IMR-90 (cell line): ENCODE measurements around the gene MIB1. TPM values are rescaled to one million over a fixed set of nuclear protein-coding genes. Genes with fewer than 3 reads are reported as not detected.

Experiments
- ATAC-seq: fragments of 200-7000 bp; cut with Tn5 transposase; 2 replicates; pipeline ENCODE4 v1.9.1; 2020; ENCODE audit warnings: low read depth, mild to moderate bottlenecking, moderate library complexity
- BruUV-seq: library from RNA; stranded (reverse); fragments of 400-500 nt; replicated peaks from 2 replicates; lab custom pipeline; 2021; lab: Mats Ljungman, UMichigan
- CTCF ChIA-PET: fragments of 300-600 bp; formaldehyde crosslinking; extraction: SDS; loops from one replicate; lab custom pipeline; 2021; ENCODE audit warnings: antibody characterized with exemption; lab: Yijun Ruan, JAX
- POLR2A ChIA-PET: fragments of 300-600 bp; sonication (Branson Sonifier 250); formaldehyde crosslinking; loops from one replicate; lab custom pipeline; 2022; ENCODE audit warnings: antibody characterized with exemption; ENCODE audit not compliant: unreplicated experiment; lab: Charles Lee
- DNase-seq: peaks from one replicate; pipeline ENCODE4 v3.0.0; 2013
- H2AFZ ChIP-seq: replicated peaks from 2 replicates; pipeline ENCODE3; 2013; ENCODE audit warnings: low read length, mild to moderate bottlenecking; ENCODE audit not compliant: poor library complexity
- H2AK5ac ChIP-seq: 2 replicates; pipeline ENCODE4 v1.6.1; 2013; ENCODE audit warnings: low read depth, low read length, inconsistent platforms
- H2AK9ac ChIP-seq: replicated peaks from 2 replicates; pipeline ENCODE3; 2013; ENCODE audit warnings: mild to moderate bottlenecking, low read depth, low read length, moderate library complexity; ENCODE audit not compliant: poor library complexity
- H2BK120ac ChIP-seq: 2 replicates; pipeline ENCODE4 v1.6.1; 2013; ENCODE audit warnings: low read depth, low read length, inconsistent platforms
- H2BK15ac ChIP-seq: 3 replicates; pipeline ENCODE4 v1.6.1; 2013; ENCODE audit warnings: low read depth, low read length, inconsistent platforms
- H2BK20ac ChIP-seq: 2 replicates; pipeline ENCODE4 v1.6.1; 2013; ENCODE audit warnings: low read depth, mild to moderate bottlenecking, inconsistent platforms, low read length, moderate library complexity
- H2BK5ac ChIP-seq: 2 replicates; pipeline ENCODE4 v1.6.1; 2013; ENCODE audit warnings: mild to moderate bottlenecking, low read depth, low read length, inconsistent platforms; ENCODE audit not compliant: poor library complexity, severe bottlenecking
- H3K14ac ChIP-seq: replicated peaks from 2 replicates; pipeline ENCODE4 v1.6.1; 2013; ENCODE audit warnings: low read depth, low read length, inconsistent platforms
- H3K18ac ChIP-seq: 2 replicates; pipeline ENCODE4 v1.6.1; 2013; ENCODE audit warnings: low read depth, low read length, control low read depth
- H3K23ac ChIP-seq: 2 replicates; pipeline ENCODE4 v1.6.1; 2013; ENCODE audit warnings: low read depth, low read length, inconsistent platforms
- H3K27ac ChIP-seq: 2 replicates; pipeline ENCODE4 v1.5.1; 2013; ENCODE audit warnings: mild to moderate bottlenecking, control low read depth, low read length; ENCODE audit not compliant: insufficient read depth
- H3K27me3 ChIP-seq: 2 replicates; pipeline ENCODE4 v1.6.1; 2013; ENCODE audit warnings: low read length; ENCODE audit not compliant: control insufficient read depth, insufficient read depth
- H3K36me3 ChIP-seq: 2 replicates; pipeline ENCODE4 v1.6.1; 2013; ENCODE audit warnings: low read length, mixed read lengths; ENCODE audit not compliant: control insufficient read depth, insufficient read depth
- H3K4ac ChIP-seq: 2 replicates; pipeline ENCODE4 v1.6.1; 2013; ENCODE audit warnings: low read depth, low read length, inconsistent platforms
- H3K4me1 ChIP-seq: 2 replicates; pipeline ENCODE4 v1.6.1; 2013; ENCODE audit warnings: low read length, mixed read lengths; ENCODE audit not compliant: control insufficient read depth, insufficient read depth
- H3K4me2 ChIP-seq: 2 replicates; pipeline ENCODE4 v1.6.1; 2013; ENCODE audit warnings: low read depth, mild to moderate bottlenecking, control low read depth, low read length, moderate library complexity
- H3K4me3 ChIP-seq: 2 replicates; pipeline ENCODE4 v1.5.1; 2013; ENCODE audit warnings: low read depth, mild to moderate bottlenecking, control low read depth, low read length, moderate library complexity; ENCODE audit not compliant: insufficient read depth
- H3K56ac ChIP-seq: 2 replicates; pipeline ENCODE4 v1.6.1; 2013; ENCODE audit warnings: low read length, inconsistent platforms; ENCODE audit not compliant: insufficient read depth; ENCODE audit errors: extremely low read depth
- H3K79me1 ChIP-seq, 2 experiments: 2 replicates each; pipeline ENCODE4 v1.6.1; 2013; ENCODE audit warnings: low read length in 2 of 2, inconsistent platforms in 1 of 2, low read depth in 1 of 2
- H3K9ac ChIP-seq: 2 replicates; pipeline ENCODE4 v1.6.1; 2013; ENCODE audit warnings: low read depth, low read length, control low read depth
- H3K9me1 ChIP-seq: 2 replicates; pipeline ENCODE4 v1.6.1; 2013; ENCODE audit warnings: low read length, inconsistent platforms; ENCODE audit not compliant: insufficient read depth
- H3K9me3 ChIP-seq: 2 replicates; pipeline ENCODE4 v1.6.1; 2013; ENCODE audit warnings: low read length; ENCODE audit not compliant: control insufficient read depth, insufficient read depth
- H4K20me1 ChIP-seq: 2 replicates; pipeline ENCODE4 v1.6.1; 2013; ENCODE audit warnings: low read length, inconsistent platforms; ENCODE audit not compliant: insufficient read depth
- H4K5ac ChIP-seq: 2 replicates; pipeline ENCODE4 v1.6.1; 2013; ENCODE audit warnings: mild to moderate bottlenecking, low read depth, low read length, control low read depth
- H4K8ac ChIP-seq, 2 experiments: 2 replicates each; pipeline ENCODE4 v1.6.1; 2013; ENCODE audit warnings: low read depth in 2 of 2, low read length in 2 of 2, control low read depth in 1 of 2, inconsistent platforms in 1 of 2
- H4K91ac ChIP-seq: 2 replicates; pipeline ENCODE4 v1.6.1; 2013; ENCODE audit warnings: low read depth, low read length, inconsistent platforms; ENCODE audit not compliant: insufficient read depth
- CEBPB ChIP-seq: IDR thresholded peaks from 2 replicates; pipeline ENCODE4 v1.6.1; 2012; ENCODE audit warnings: low read depth, low read length, improper control_type of control experiment
- CHD1 ChIP-seq: IDR thresholded peaks from 2 replicates; pipeline ENCODE4 v1.6.1; 2012; ENCODE audit warnings: low read depth, low read length, improper control_type of control experiment
- CTCF ChIP-seq: conservative IDR thresholded peaks from 2 replicates; pipeline ENCODE4 v1.5.1; 2012; ENCODE audit warnings: mild to moderate bottlenecking, low read depth, low read length, improper control_type of control experiment
- ELK1 ChIP-seq: fragments of 150-350 bp; IDR thresholded peaks from 2 replicates; pipeline ENCODE4 v1.6.1; 2016; ENCODE audit warnings: low read depth, mild to moderate bottlenecking, low read length, moderate library complexity, borderline replicate concordance
- FOS ChIP-seq: fragments of 150-350 bp; IDR thresholded peaks from 2 replicates; pipeline ENCODE4 v1.6.1; 2016; ENCODE audit warnings: low read depth, low read length
- MAZ ChIP-seq: IDR thresholded peaks from 2 replicates; pipeline ENCODE4 v1.6.1; 2012; ENCODE audit warnings: low read depth, mild to moderate bottlenecking, low read length, improper control_type of control experiment, moderate library complexity, borderline replicate concordance
- MXI1 ChIP-seq: IDR thresholded peaks from 2 replicates; pipeline ENCODE4 v1.6.1; 2012; ENCODE audit warnings: low read depth, mild to moderate bottlenecking, low read length, moderate library complexity, borderline replicate concordance
- NFE2L2 ChIP-seq: fragments of 150-350 bp; IDR thresholded peaks from 2 replicates; pipeline ENCODE4 v1.6.1; 2016; ENCODE audit warnings: low read depth, mild to moderate bottlenecking, low read length
- RAD21 ChIP-seq: IDR thresholded peaks from 2 replicates; pipeline ENCODE4 v1.6.1; 2012; ENCODE audit warnings: low read length, improper control_type of control experiment
- RCOR1 ChIP-seq: IDR thresholded peaks from 2 replicates; pipeline ENCODE4 v1.6.1; 2012; ENCODE audit warnings: mild to moderate bottlenecking, low read length, improper control_type of control experiment; ENCODE audit not compliant: insufficient replicate concordance
- RFX5 ChIP-seq: IDR thresholded peaks from 2 replicates; pipeline ENCODE4 v1.8.0; 2012; ENCODE audit warnings: low read depth, mild to moderate bottlenecking, low read length, moderate library complexity
- SMC3 ChIP-seq: fragments of 150-350 bp; IDR thresholded peaks from 2 replicates; pipeline ENCODE4 v1.6.1; 2016; ENCODE audit warnings: low read depth, mild to moderate bottlenecking, antibody characterized with exemption, low read length, moderate library complexity
- USF2 ChIP-seq: fragments of 150-350 bp; IDR thresholded peaks from 2 replicates; pipeline ENCODE4 v1.6.1; 2017; ENCODE audit warnings: mild to moderate bottlenecking, antibody characterized with exemption, low read length, low read depth
- WGBS, 2 experiments: methylation state at CpG; one replicate each; pipeline versions ENCODE4 v1.1.5 to v1.1.7; 2013; ENCODE audit warnings: missing lambda C conversion rate in 2 of 2; ENCODE audit not compliant: insufficient read length in 1 of 2; ENCODE audit errors: extremely low coverage in 2 of 2; 5-methylcytosine and 5-hydroxymethylcytosine counted together
- dilution Hi-C: fragments of 300-500 bp; cut with HindIII; formaldehyde crosslinking; loops from one replicate; pipeline ENCODE4 v1.14.3; 2018; ENCODE audit warnings: low sequenced_read_pairs; ENCODE audit not compliant: unreplicated experiment
- in situ Hi-C: fragments of 300-500 bp; cut with MboI; formaldehyde crosslinking; loops from 3 replicates; pipeline ENCODE4 v1.14.3; 2019; ENCODE audit warnings: low sequenced_read_pairs, inconsistent platforms, mixed read lengths
- intact Hi-C: fragments of 100-400 bp; cut with micrococcal nuclease; formaldehyde crosslinking; loops from 2 replicates; pipeline ENCODE4 v1.10.0; 2022
- polyA plus RNA-seq, 3 experiments: library from polyadenylated mRNA; depleted of rRNA; stranded (reverse); fragments of >200 nt; gene quantifications; 2 replicates each; pipeline ENCODE4 v1.2.3, GENCODE V29; 2012; ENCODE audit warnings: low replicate concordance in 1 of 3
- total RNA-seq: library from RNA; depleted of rRNA; stranded (reverse); fragments of >200 nt; gene quantifications from 2 replicates; pipeline ENCODE4 v1.2.3, GENCODE V29; 2012

The MIB1 gene
- total and polyA plus RNA-seq, 2 of the 4 experiments (the other 2 are of a cell fraction): 5.9 to 80.1 TPM

- Histone ChIP-seq H3K14ac (no peak overlapping the region), H3K4me3 (no peak overlapping the region), H4K20me1 (peaks cover 21% of the 10 kb centered on the region), H2BK20ac (no peak overlapping the region), H3K9me3 (no peaks in the 10 kb centered on the region), H2BK15ac (no peak overlapping the region), H2BK120ac (no peak overlapping the region), H2AFZ (no peak overlapping the region), H3K23ac (no peak overlapping the region), H3K18ac (no peak overlapping the region), H3K27ac (no peak overlapping the region), H3K79me1 (peaks cover 22 to 48% of the 10 kb centered on the region in 2 experiments), H2BK5ac (no peak overlapping the region), H2AK5ac (no peak overlapping the region), H3K9ac (no peak overlapping the region), H3K56ac (no peak overlapping the region), H3K27me3 (no peaks in the 10 kb centered on the region), H4K8ac (no peak overlapping the region), H4K91ac (no peak overlapping the region), H4K5ac (no peak overlapping the region), H3K4me2 (no peak overlapping the region), H3K9me1 (peaks cover 16% of the 10 kb centered on the region), H2AK9ac (no peak overlapping the region), H3K4me1 (peaks cover 4% of the 10 kb centered on the region; the same call in 1 of the 2 replicates), H3K4ac (no peak overlapping the region), H3K36me3 (peaks cover 10% of the 10 kb centered on the region)
- no TSS peak for BruUV-seq
- DNase-seq: peak; percentile 10
- ChIA-PET POLR2A (no interaction called here), CTCF (no interaction called here)
- dilution Hi-C loops: no loop called here
- ATAC-seq: 0 out of 2 replicates have a peak, but pooled peaks have one; percentile 17
- no CpG with 5 or more reads among the region's 3 CpGs for WGBS, 2 experiments
- in situ Hi-C loops: no loop called here
- intact Hi-C loops: no loop called here
- TF ChIP-seq RFX5: no peak
- no peak for TF ChIP-seq CTCF
- TF ChIP-seq ELK1: no peak
- TF ChIP-seq RAD21: no peak
- no peak for TF ChIP-seq CEBPB
- no peak for TF ChIP-seq MXI1
- TF ChIP-seq USF2: no peak
- no peak for TF ChIP-seq FOS
- no peak for TF ChIP-seq MAZ
- TF ChIP-seq NFE2L2: no peak
- no peak for TF ChIP-seq RCOR1
- TF ChIP-seq SMC3: no peak
- TF ChIP-seq CHD1: no peak
Observed at GRCh38 chr18:21763846-21764646, 23.5 kb downstream of the MIB1 start.
